Activated naive CD4-positive, alpha-beta T cell treated with anti-CD3 and anti-CD28 coated beads, Interleukin-2, amount 50 U/mL, for 16 hours (primary cell): Measurements from ENCODE around the gene FAM174B.

Experiments used
- DNase-seq: peaks from one replicate; pipeline ENCODE4 v3.0.0-alpha.2; 2020

FAM174B gene

GRCh38 chr15:92638709-92639365 is 16.7 kb downstream of the FAM174B start:
- no peak for DNase-seq

- no peak for DNase-seq
Measured at GRCh38 chr15:92638291-92638708, 17.3 kb downstream of the FAM174B start.

- no peak for DNase-seq
Measured at GRCh38 chr15:92637626-92638025, 17.9 kb downstream of the FAM174B start.

GRCh38 chr15:92636908-92637481 is 18.6 kb downstream of the FAM174B start:
- no peak for DNase-seq

- DNase-seq = no peak
Measured at GRCh38 chr15:92636401-92636907, 19.1 kb downstream of the FAM174B start.

- no peak for DNase-seq
Measured at GRCh38 chr15:92634671-92635201, 20.8 kb downstream of the FAM174B start.

GRCh38 chr15:92634060-92634459 is 21.5 kb downstream of the FAM174B start:
- DNase-seq = no peak

- DNase-seq = no peak
Measured at GRCh38 chr15:92633418-92633817, 22.2 kb downstream of the FAM174B start.

- DNase-seq = no peak
Measured at GRCh38 chr15:92633001-92633400, 22.6 kb downstream of the FAM174B start.

GRCh38 chr15:92631721-92632120 is 23.9 kb downstream of the FAM174B start:
- no peak for DNase-seq

GRCh38 chr15:92629975-92630626 is 25.5 kb downstream of the FAM174B start:
- no peak for DNase-seq

- DNase-seq = no peak
Measured at GRCh38 chr15:92629276-92629974, 26.1 kb downstream of the FAM174B start.

- no peak for DNase-seq
Measured at GRCh38 chr15:92627014-92627413, 28.6 kb downstream of the FAM174B start.

- no peak for DNase-seq
Measured at GRCh38 chr15:92625251-92625980, 30.2 kb downstream of the FAM174B start.

- no peak for DNase-seq
Measured at GRCh38 chr15:92624401-92624991, 31.1 kb downstream of the FAM174B start.

GRCh38 chr15:92623435-92623834 is 32.1 kb downstream of the FAM174B start:
- DNase-seq = no peak

GRCh38 chr15:92621972-92622533 is 33.5 kb downstream of the FAM174B start:
- no peak for DNase-seq

GRCh38 chr15:92620991-92621390 is 34.6 kb downstream of the FAM174B start:
- DNase-seq = no peak

- no peak for DNase-seq
Measured at GRCh38 chr15:92619145-92620101, 36.2 kb downstream of the FAM174B start.
